ENCODE results near the gene ZNF493.

The ZNF493 gene

GRCh38 chr19:21463449-21464105 is 66.6 kb downstream of the ZNF493 start:
- H3K9ac ChIP-seq (ENCODE audit: insufficient read length, low read depth) = peak overlapping the region; percentile 98
- TF ChIP-seq SUZ12 (IDR thresholded peaks at IDR 0.05; ENCODE audit: extremely low read depth, insufficient read depth, insufficient read length) (no peak), YY1 (IDR thresholded peaks at IDR 0.05; ENCODE audit: insufficient read depth, insufficient read length) (no peak), ZNF274 (IDR thresholded peaks at IDR 0.05; ENCODE audit: low read depth, low read length) (no peak)
- peak; percentile 94 for DNase-seq (ENCODE audit: low read depth, low spot score)

GRCh38 chr19:21466627-21467026 is 69.7 kb downstream of the ZNF493 start:
- TF ChIP-seq SUZ12 (IDR thresholded peaks at IDR 0.05; ENCODE audit: extremely low read depth, insufficient read depth, insufficient read length) = no peak
- TF ChIP-seq ZNF274 (IDR thresholded peaks at IDR 0.05; ENCODE audit: low read depth, low read length) = no peak
- TF ChIP-seq YY1 (IDR thresholded peaks at IDR 0.05; ENCODE audit: insufficient read depth, insufficient read length) = no peak
- Histone ChIP-seq H3K9me3 (ENCODE audit: insufficient read depth, low read length) (no peaks in the 10 kb centered on the region), H3K36me3 (ENCODE audit: insufficient read depth, insufficient read length, low read length) (peaks cover 8% of the 10 kb centered on the region), H3K4me1 (ENCODE audit: insufficient read depth, insufficient read length) (peaks cover 3% of the 10 kb centered on the region), H3K9ac (ENCODE audit: insufficient read length, low read depth) (no peak overlapping the region), H3K4me3 (ENCODE audit: insufficient read length, low read depth) (no peak overlapping the region), H3K27me3 (ENCODE audit: insufficient read depth, insufficient read length) (no peaks in the 10 kb centered on the region)
- DNase-seq (ENCODE audit: low read depth, low spot score) = no peak

More at GRCh38 chr19:21463449-21464105, 66.6 kb downstream of the ZNF493 start:
- Histone ChIP-seq H3K36me3 (ENCODE audit: insufficient read depth, insufficient read length, low read length) (peaks cover 26% of the 10 kb centered on the region), H3K4me3 (ENCODE audit: insufficient read length, low read depth) (peak overlapping the region; percentile 99), H3K27me3 (ENCODE audit: insufficient read depth, insufficient read length) (no peaks in the 10 kb centered on the region), H3K9me3 (ENCODE audit: insufficient read depth, low read length) (peaks cover 7% of the 10 kb centered on the region; the same call in 1 of the 2 replicates), H3K4me1 (ENCODE audit: insufficient read depth, insufficient read length) (peaks cover 3% of the 10 kb centered on the region)

- DNase-seq (ENCODE audit: low read depth, low spot score) = no peak
- Histone ChIP-seq H3K27me3 (ENCODE audit: insufficient read depth, insufficient read length) (no peaks in the 10 kb centered on the region), H3K9ac (ENCODE audit: insufficient read length, low read depth) (no peak overlapping the region), H3K9me3 (ENCODE audit: insufficient read depth, low read length) (no peaks in the 10 kb centered on the region), H3K36me3 (ENCODE audit: insufficient read depth, insufficient read length, low read length) (no peaks in the 10 kb centered on the region), H3K4me3 (ENCODE audit: insufficient read length, low read depth) (no peak overlapping the region), H3K4me1 (ENCODE audit: insufficient read depth, insufficient read length) (peaks cover 3% of the 10 kb centered on the region)
- TF ChIP-seq YY1 (IDR thresholded peaks at IDR 0.05; ENCODE audit: insufficient read depth, insufficient read length) (no peak), SUZ12 (IDR thresholded peaks at IDR 0.05; ENCODE audit: extremely low read depth, insufficient read depth, insufficient read length) (no peak), ZNF274 (IDR thresholded peaks at IDR 0.05; ENCODE audit: low read depth, low read length) (no peak)
Measured at GRCh38 chr19:21468791-21469190, 71.9 kb downstream of the ZNF493 start.

- Histone ChIP-seq H3K9me3 (ENCODE audit: insufficient read depth, low read length) (no peaks in the 10 kb centered on the region), H3K4me1 (ENCODE audit: insufficient read depth, insufficient read length) (no peaks in the 10 kb centered on the region), H3K4me3 (ENCODE audit: insufficient read length, low read depth) (no peak overlapping the region), H3K27me3 (ENCODE audit: insufficient read depth, insufficient read length) (no peaks in the 10 kb centered on the region), H3K9ac (ENCODE audit: insufficient read length, low read depth) (no peak overlapping the region), H3K36me3 (ENCODE audit: insufficient read depth, insufficient read length, low read length) (no peaks in the 10 kb centered on the region)
- no peak for DNase-seq (ENCODE audit: low read depth, low spot score)
- no peak for TF ChIP-seq SUZ12 (IDR thresholded peaks at IDR 0.05; ENCODE audit: extremely low read depth, insufficient read depth, insufficient read length)
- TF ChIP-seq ZNF274 (IDR thresholded peaks at IDR 0.05; ENCODE audit: low read depth, low read length) = no peak
- TF ChIP-seq YY1 (IDR thresholded peaks at IDR 0.05; ENCODE audit: insufficient read depth, insufficient read length) = no peak
Measured at GRCh38 chr19:21472507-21472906, 75.6 kb downstream of the ZNF493 start.

- H3K4me3 ChIP-seq (ENCODE audit: insufficient read length, low read depth) = peak overlapping the region; percentile 80
- H3K9me3 ChIP-seq (ENCODE audit: insufficient read depth, low read length) = no peaks in the 10 kb centered on the region
- no peaks in the 10 kb centered on the region for H3K27me3 ChIP-seq (ENCODE audit: insufficient read depth, insufficient read length)
- peak overlapping the region; percentile 98 for H3K9ac ChIP-seq (ENCODE audit: insufficient read length, low read depth)
- DNase-seq (ENCODE audit: low read depth, low spot score) = peak; percentile 93
- H3K36me3 ChIP-seq (ENCODE audit: insufficient read depth, insufficient read length, low read length) = peaks cover 3% of the 10 kb centered on the region
- H3K4me1 ChIP-seq (ENCODE audit: insufficient read depth, insufficient read length) = no peaks in the 10 kb centered on the region
- TF ChIP-seq YY1 (IDR thresholded peaks at IDR 0.05; ENCODE audit: insufficient read depth, insufficient read length) = peak; percentile 80
- TF ChIP-seq ZNF274 (IDR thresholded peaks at IDR 0.05; ENCODE audit: low read depth, low read length) = no peak
Measured at GRCh38 chr19:21474671-21475181, 77.8 kb downstream of the ZNF493 start.

All from NT2/D1 (cell line).